ENCODE data around the gene RAB34.
"Not testable (repeated sequence)": the region's sequence is repeated elsewhere in the genome, so short reads cannot be mapped to it uniquely, and the experiment has no call there.

The RAB34 gene

DNA sequence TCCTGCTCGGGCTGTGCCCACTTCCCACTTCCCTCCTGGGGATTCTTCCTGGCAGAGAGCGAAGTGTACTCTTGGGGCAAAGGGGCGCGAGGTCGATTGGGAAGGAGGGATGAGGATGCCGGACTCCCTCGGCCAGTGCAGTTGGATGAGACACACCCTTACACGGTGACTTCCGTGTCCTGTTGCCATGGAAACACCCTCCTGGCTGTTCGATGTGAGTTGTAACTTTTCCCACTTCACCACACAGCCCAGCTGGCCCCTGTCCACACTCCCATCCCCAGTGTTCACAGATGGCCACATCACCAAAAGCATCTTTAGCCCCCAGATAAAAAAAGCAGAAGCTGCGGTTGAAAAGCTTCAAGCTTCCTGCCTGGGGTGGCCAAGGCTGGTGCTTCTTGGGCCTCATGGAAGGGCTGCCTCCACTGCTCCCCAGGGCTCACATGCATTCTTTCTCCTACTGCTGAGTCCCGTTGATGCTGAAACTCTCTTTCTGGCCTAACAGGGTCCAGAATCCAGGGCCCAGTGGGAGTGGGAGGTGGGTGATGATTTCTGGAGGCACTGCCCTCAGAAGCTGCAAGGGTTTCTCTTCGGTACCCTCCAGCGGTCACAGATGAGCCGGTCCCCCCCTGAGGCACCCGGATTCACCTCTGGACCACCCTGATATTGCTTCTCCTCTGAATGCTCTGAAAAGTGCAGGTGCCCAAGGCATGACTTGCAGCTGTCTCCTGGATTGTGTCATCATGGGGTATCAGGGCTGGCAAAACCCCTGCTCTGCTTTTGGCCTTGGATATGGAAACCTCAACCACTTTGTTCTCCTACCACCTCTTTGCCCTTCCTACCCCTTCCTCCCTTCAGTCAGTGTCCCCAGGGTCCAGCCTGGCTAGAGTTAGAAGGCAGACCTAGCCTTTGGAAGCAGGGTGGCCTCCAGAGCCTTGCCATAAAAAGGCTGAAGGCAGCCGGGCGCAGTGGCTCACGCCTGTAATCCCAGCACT lies 24.0 kb upstream of the RAB34 start:
- no peak for TF ChIP-seq ZNF274 (IDR thresholded peaks at IDR 0.05; ENCODE audit: low read depth, low read length)
- H3K4me3 ChIP-seq (ENCODE audit: low read length), result no peak overlapping the region; the same call in 1 of the 2 replicates

DNA sequence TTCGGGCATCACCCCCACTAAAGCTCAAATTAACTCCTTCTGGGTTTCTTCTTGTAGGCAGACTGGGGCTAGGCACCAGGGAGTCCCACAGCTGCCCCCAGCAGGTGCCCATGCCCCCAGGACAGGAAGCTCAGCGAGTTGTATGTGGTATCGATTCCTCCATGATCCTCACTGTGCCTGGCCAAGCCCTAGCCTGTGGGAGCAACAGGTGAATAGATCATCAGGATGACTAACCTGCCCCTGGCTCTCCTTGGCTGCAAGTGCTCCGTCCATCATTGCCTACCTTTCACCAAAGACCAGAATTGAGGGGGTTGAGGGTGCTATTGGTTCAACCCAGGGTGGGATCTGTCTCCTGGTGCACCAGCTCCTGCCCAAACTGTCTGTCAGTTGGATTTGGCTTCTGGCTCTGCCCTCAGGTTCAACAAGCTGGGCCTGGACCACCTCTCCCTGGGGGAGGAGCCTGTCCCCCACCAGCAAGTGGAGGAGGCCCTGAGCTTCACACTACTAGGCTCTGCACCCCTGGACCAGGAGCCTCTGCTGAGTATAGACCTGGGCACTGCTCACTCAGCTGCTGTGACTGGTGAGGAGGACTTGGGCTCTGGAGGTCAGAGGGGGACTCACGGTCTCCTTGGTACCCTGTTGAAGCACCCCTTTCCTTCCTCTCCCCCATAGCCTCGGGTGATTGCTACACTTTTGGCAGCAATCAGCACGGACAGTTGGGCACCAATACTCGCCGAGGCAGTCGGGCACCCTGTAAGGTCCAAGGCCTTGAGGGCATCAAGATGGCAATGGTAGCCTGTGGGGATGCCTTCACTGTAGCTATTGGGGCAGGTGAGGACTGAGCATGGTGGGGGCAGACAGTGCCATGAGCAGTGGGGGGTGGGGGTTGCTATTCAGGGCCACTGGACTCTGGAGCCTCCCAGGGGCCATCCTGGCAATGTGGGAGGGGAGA lies 23.0 kb upstream of the RAB34 start:
- no peak overlapping the region; the same call in 1 of the 2 replicates for H3K4me3 ChIP-seq (ENCODE audit: low read length)
- TF ChIP-seq ZNF274 (IDR thresholded peaks at IDR 0.05; ENCODE audit: low read depth, low read length), result no peak; the same call in 1 of the 2 replicates

DNA sequence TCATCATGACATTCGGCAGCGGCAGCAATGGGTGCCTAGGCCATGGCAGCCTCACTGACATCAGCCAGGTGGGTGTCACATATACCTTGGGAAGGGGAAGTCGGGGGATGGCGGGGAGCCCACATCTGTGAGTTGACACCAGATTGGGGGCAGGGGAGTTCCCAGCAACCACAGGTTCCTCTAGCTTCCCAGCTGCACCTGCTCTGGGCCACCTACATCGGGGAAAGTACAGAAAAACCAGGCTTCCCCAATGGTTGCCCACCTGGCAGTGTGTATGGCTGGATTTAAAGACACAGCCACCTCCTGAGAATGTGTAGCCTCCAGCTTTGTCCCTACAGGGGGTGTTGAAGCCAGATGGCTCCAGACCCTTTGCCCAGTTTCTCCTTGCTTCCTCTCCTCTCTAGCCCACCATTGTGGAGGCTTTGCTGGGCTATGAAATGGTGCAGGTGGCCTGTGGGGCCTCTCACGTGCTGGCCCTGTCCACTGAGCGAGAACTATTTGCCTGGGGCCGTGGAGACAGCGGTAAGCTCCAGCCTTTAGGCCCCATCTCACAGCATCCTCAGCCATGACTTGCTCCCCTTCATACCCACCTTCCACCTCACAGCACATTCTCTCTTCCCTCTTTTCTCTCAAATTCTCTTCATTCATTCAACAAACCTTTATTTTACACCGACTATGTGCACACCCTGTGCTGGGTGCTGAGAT lies 21.2 kb upstream of the RAB34 start:
- TF ChIP-seq ZNF274 (IDR thresholded peaks at IDR 0.05; ENCODE audit: low read depth, low read length), result no peak
- H3K4me3 ChIP-seq (ENCODE audit: low read length), result peak overlapping the region; percentile 8; the same call in 1 of the 2 replicates

DNA sequence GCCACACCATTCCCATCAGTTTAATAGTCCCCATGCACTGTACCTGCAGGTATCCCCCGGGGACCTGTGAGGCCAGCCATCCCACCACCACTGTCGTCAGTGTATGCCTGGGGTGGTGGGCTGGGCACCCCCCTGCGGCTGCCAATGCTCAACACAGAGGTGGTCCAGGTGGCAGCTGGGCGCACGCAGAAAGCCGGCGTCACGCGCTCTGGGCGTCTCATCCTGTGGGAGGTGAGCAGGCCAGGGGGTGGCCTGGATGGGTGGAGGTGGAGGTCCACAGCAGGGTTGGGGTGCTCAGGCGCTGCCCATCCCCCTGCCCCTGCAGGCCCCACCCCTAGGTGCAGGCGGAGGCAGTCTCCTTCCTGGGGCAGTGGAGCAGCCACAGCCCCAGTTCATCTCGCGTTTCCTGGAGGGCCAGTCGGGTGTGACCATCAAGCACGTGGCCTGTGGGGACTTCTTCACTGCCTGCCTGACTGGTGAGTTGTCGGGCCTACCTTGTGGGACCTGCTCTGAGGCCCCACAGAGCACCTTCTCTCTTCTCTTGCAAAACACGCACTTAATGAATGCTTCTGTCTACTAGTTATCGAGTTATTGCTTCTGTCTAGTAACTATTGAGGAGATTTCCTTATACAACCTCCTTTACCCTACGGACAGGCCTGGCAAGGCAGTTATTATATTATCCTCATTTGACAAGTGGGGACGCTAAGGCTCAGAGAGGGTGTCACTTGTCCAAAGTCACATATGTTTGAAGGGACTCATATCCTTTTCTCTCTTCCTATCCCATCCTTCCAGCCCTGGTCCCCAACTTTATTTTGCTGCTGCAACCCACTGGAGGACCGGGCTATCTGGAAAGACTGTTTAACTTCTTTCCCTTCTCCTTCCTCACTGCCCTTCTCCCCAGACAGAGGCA lies 20.4 kb upstream of the RAB34 start:
- no peak for TF ChIP-seq ZNF274 (IDR thresholded peaks at IDR 0.05; ENCODE audit: low read depth, low read length)
- peak overlapping the region; percentile 8; the same call in 1 of the 2 replicates for H3K4me3 ChIP-seq (ENCODE audit: low read length)

DNA sequence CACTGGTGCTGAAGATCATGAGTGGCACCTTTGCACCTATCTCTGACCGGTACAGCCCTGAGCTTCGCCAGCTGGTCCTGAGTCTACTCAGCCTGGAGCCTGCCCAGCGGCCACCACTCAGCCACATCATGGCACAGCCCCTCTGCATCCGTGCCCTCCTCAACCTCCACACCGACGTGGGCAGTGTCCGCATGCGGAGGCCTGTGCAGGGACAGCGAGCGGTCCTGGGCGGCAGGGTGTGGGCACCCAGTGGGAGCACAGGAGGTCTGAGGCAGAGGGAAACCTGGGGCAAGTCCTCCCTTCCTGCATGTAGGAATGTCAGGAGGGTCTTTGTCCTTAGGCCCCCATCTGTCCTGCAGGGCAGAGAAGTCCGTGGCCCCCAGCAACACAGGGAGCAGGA lies 19.6 kb upstream of the RAB34 start:
- TF ChIP-seq ZNF274 (IDR thresholded peaks at IDR 0.05; ENCODE audit: low read depth, low read length), result no peak
- H3K4me3 ChIP-seq (ENCODE audit: low read length), result no peak overlapping the region

DNA sequence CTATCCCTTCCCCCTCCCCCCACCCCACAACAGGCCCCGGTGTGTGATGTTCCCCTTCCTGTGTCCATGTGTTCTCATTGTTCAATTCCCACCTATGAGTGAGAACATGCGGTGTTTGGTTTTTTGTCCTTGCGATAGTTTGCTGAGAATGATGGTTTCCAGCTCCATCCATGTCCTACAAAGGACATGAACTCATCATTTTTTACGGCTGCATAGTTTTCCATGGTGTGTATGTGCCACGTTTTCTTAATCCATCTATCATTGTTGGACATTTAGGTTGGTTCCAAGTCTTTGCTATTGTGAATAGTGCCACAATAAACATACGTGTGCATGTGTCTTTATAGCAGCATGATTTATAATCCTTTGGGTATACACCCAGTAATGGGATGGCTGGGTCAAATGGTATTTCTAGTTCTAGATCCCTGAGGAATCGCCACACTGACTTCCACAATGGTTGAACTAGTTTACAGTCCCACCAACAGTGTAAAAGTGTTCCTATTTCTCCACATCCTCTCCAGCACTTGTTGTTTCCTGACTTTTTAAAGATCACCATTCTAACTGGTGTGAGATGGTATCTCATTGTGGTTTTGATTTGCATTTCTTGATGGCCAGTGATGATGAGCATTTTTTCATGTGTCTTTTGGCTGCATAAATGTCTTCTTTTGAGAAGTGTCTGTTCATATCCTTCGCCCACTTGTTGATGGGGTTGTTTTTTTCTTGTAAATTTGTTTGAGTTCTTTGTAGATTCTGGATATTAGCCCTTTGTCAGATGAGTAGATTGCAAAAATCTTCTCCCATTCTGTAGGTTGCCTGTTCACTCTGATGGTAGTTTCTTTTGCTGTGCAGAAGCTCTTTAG lies 18.5 kb upstream of the RAB34 start:
- H3K4me3 ChIP-seq (ENCODE audit: low read length), result not testable (repeated sequence)

DNA sequence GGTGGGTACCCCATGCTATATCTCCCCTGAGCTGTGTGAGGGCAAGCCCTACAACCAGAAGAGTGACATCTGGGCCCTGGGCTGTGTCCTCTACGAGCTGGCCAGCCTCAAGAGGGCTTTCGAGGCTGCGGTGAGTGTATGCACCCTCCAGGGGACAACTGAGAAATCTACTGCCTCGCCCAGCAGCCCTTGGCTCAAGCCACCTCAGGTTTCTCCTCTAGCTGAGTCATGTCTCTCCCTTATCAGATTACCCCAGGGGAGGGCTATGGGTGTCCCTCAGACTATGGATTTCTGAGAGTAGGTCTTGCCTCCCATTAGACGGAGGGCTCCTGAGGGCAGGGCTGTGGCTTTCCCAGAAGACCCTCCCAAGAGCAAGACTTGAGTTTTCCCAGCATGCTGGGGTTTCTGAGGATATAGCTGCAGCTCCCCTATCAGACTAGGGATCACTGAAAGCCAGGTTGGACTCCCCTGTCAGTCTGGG lies 17.6 kb upstream of the RAB34 start:
- TF ChIP-seq ZNF274 (IDR thresholded peaks at IDR 0.05; ENCODE audit: low read depth, low read length), result no peak
- no peak overlapping the region for H3K4me3 ChIP-seq (ENCODE audit: low read length)

DNA sequence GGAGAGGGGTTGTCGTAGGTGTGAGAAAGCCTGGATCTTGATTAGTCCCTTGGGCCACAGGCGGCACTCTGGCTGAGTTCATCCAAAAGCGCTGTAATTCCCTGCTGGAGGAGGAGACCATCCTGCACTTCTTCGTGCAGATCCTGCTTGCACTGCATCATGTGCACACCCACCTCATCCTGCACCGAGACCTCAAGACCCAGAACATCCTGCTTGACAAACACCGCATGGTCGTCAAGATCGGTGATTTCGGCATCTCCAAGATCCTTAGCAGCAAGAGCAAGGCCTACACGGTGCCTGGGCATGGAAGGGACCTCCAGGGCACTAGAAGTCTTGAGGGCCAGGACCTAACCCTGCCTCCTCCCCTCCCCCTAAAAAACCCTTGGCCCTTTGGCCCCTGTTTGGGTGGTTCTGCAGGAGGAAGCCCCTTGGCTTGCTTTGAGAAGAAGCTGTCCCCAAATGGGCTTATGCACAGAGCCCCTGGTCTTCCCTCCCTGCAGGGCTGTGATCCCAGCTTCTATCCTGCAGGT lies 17.1 kb upstream of the RAB34 start:
- H3K4me3 ChIP-seq (ENCODE audit: low read length), result no peak overlapping the region
- no peak for TF ChIP-seq ZNF274 (IDR thresholded peaks at IDR 0.05; ENCODE audit: low read depth, low read length)

DNA sequence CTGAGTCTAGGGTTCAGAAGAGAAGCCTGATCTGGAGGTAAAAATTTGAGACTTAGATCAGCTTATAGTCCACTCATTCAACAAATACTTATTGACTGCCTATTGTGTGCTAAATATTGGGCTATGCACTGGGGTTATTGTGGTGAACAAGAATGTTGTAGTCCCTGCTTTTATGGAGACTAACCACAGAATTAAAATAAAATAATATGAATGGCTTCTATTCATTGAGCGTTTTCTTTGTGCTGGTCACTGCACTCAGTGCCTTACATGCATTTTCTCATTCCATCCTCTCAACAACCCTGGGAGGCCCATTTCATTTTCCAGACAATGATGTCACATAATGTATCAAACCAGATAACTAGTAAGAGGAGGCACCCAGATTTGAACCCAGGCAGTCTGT lies 15.7 kb upstream of the RAB34 start:
- no peak for TF ChIP-seq ZNF274 (IDR thresholded peaks at IDR 0.05; ENCODE audit: low read depth, low read length)

DNA sequence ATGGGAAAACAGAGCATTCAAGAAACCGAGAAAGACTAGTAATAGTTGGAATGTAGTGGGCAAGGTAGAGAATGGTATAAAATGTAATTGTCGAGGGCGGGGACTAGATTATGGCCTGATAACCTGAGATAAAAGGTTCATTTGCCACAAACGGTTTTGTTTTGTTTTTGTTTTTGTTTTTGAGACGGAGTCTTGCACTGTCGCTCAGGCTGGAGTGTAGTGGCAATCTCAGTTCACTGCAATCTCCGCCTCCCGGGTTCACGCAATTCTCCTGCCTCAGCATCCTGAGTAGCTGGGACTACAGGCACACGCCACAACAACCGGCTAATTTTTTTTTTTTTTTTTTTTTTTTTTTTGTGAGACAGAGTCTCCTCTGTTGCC lies 12.3 kb upstream of the RAB34 start:
- no peak for TF ChIP-seq ZNF274 (IDR thresholded peaks at IDR 0.05; ENCODE audit: low read depth, low read length)
- H3K4me3 ChIP-seq (ENCODE audit: low read length), result no peak overlapping the region

More for the DNA sequence above, 15.7 kb upstream of the RAB34 start:
- no peak overlapping the region for H3K4me3 ChIP-seq (ENCODE audit: low read length)

DNA sequence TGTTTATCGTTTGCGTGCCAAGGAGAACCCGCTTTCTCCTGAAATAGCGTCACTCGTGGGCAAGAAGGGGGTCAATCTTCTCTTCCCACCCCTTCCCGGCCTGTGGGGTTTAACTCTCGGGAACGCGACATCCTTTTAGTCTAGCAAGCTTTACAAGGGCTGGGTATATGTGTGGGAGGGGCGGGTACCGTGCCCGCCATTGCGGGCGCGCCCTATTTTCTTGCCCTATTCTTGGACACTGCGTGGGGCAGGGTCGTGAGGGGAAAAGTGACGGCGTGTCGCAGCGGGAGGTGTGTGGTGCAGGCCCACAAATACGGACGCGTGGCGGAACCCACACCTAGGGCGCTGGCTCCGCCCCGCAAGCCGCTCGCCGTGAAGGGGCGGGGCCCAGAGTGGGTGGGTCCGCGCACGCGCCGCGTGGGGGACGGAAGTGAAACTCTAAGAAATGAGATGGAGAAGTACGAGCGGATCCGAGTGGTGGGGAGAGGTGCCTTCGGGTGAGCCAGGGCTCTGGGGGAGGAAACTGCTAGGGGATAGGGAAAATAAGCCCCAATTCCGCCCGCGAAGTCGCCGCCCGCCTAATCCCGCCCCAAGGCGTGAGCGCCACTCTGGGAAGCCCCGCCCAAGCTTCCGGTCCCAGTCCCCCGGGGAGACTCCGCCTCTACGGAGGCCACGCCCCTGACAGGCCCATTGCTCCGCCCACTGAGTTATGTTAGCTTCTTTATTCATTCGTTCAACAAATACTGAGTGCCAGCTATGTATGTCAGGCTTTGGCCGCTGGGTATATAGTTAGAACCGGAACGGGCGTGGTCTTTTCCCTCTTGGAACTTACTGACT lies 10.9 kb upstream of the RAB34 start, which contains the start of gene NEK8:
Gene NEK8 (plus strand): TSS at position 425 of the 837 bp plus-strand sequence. CDS start 26 bp downstream, at position 451.
- no peak for TF ChIP-seq ZNF274 (IDR thresholded peaks at IDR 0.05; ENCODE audit: low read depth, low read length)
- peak within 1 kb of the TSS; percentile 59 for H3K4me3 ChIP-seq (ENCODE audit: low read length)

Data from GM08714 (cell line).